Measurements from ENCODE around the gene AIMP2.
A peak's percentile ranks its signal among the peaks of the same experiment; 100 is the strongest.
"Not testable (repeated sequence)": the region's sequence is repeated elsewhere in the genome, so short reads cannot be mapped to it uniquely, and the experiment has no call there.

AIMP2 gene

GRCh38 chr7:6026011-6026819 lies 17.1 kb downstream of the AIMP2 start:
- DNase-seq (ENCODE audit: low read depth in 2 of 2, low spot score in 1 of 2): peak; percentile 32 to 49

- no peak for DNase-seq (ENCODE audit: low read depth in 2 of 2, low spot score in 1 of 2)
Observed at GRCh38 chr7:6026820-6027311, 17.8 kb downstream of the AIMP2 start.

- no peak for DNase-seq (ENCODE audit: low read depth in 2 of 2, low spot score in 1 of 2)
Observed at GRCh38 chr7:6027806-6028365, 18.8 kb downstream of the AIMP2 start.

GRCh38 chr7:6028563-6028962 lies 19.5 kb downstream of the AIMP2 start:
- no peak for DNase-seq (ENCODE audit: low read depth in 2 of 2, low spot score in 1 of 2)

GRCh38 chr7:6030988-6031387 lies 21.9 kb downstream of the AIMP2 start, which contains the start of gene ANKRD61:
TSS of gene ANKRD61 (plus strand) at chr7:6031376. CDS start at chr7:6031376, 0 bp downstream.
- no peak for DNase-seq (ENCODE audit: low read depth in 2 of 2, low spot score in 1 of 2)

GRCh38 chr7:6031567-6031966 lies 22.5 kb downstream of the AIMP2 start:
- no peak for DNase-seq (ENCODE audit: low read depth in 2 of 2, low spot score in 1 of 2)

- no peak for DNase-seq (ENCODE audit: low read depth in 2 of 2, low spot score in 1 of 2)
Observed at GRCh38 chr7:6032167-6032566, 23.1 kb downstream of the AIMP2 start.

GRCh38 chr7:6032641-6033040 lies 23.6 kb downstream of the AIMP2 start:
- no peak for DNase-seq (ENCODE audit: low read depth in 2 of 2, low spot score in 1 of 2)

- DNase-seq (ENCODE audit: low read depth in 2 of 2, low spot score in 1 of 2): no peak
Observed at GRCh38 chr7:6035165-6035564, 26.1 kb downstream of the AIMP2 start.

GRCh38 chr7:6035686-6036085 lies 26.6 kb downstream of the AIMP2 start:
- DNase-seq (ENCODE audit: low read depth in 2 of 2, low spot score in 1 of 2): no peak

GRCh38 chr7:6049780-6050179 lies 40.7 kb downstream of the AIMP2 start:
- no peak for DNase-seq (ENCODE audit: low read depth in 2 of 2, low spot score in 1 of 2)

- DNase-seq (ENCODE audit: low read depth in 2 of 2, low spot score in 1 of 2): not testable (repeated sequence)
Observed at GRCh38 chr7:6051185-6051584, 42.1 kb downstream of the AIMP2 start.

GRCh38 chr7:6056616-6057015 lies 47.5 kb downstream of the AIMP2 start:
- DNase-seq (ENCODE audit: low read depth in 2 of 2, low spot score in 1 of 2): no peak

- no peak for DNase-seq (ENCODE audit: low read depth in 2 of 2, low spot score in 1 of 2)
Observed at GRCh38 chr7:6057316-6058129, 48.5 kb downstream of the AIMP2 start.

GRCh38 chr7:6059941-6060340 lies 50.9 kb downstream of the AIMP2 start:
- not testable (repeated sequence) for DNase-seq (ENCODE audit: low read depth in 2 of 2, low spot score in 1 of 2)

GRCh38 chr7:6071406-6071805 lies 62.3 kb downstream of the AIMP2 start:
- DNase-seq (ENCODE audit: low read depth in 2 of 2, low spot score in 1 of 2): no peak

All from stimulated activated CD8-positive, alpha-beta memory T cell treated with anti-CD3 and anti-CD28 coated beads, Interleukin-4, amount 100 ng/mL, for 1 hour (primary cell).